ENCODE measurements around the gene OR4B1.

GRCh38 chr11:48168815-48169214, 47.8 kb upstream of the OR4B1 start:
- no peak for TF ChIP-seq CTCF (conservative IDR thresholded peaks at IDR 0.05; ENCODE audit: low read depth in 2 of 2)
- no peak for TF ChIP-seq POLR2AphosphoS5 (IDR thresholded peaks at IDR 0.05; ENCODE audit: low read depth)
- no peak for TF ChIP-seq EZH2 (IDR thresholded peaks at IDR 0.05; ENCODE audit: low read depth, unreplicated experiment)
- TF ChIP-seq, protein P1, sequence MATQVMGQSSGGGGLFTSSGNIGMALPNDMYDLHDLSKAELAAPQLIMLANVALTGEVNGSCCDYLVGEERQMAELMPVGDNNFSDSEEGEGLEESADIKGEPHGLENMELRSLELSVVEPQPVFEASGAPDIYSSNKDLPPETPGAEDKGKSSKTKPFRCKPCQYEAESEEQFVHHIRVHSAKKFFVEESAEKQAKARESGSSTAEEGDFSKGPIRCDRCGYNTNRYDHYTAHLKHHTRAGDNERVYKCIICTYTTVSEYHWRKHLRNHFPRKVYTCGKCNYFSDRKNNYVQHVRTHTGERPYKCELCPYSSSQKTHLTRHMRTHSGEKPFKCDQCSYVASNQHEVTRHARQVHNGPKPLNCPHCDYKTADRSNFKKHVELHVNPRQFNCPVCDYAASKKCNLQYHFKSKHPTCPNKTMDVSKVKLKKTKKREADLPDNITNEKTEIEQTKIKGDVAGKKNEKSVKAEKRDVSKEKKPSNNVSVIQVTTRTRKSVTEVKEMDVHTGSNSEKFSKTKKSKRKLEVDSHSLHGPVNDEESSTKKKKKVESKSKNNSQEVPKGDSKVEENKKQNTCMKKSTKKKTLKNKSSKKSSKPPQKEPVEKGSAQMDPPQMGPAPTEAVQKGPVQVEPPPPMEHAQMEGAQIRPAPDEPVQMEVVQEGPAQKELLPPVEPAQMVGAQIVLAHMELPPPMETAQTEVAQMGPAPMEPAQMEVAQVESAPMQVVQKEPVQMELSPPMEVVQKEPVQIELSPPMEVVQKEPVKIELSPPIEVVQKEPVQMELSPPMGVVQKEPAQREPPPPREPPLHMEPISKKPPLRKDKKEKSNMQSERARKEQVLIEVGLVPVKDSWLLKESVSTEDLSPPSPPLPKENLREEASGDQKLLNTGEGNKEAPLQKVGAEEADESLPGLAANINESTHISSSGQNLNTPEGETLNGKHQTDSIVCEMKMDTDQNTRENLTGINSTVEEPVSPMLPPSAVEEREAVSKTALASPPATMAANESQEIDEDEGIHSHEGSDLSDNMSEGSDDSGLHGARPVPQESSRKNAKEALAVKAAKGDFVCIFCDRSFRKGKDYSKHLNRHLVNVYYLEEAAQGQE (IDR thresholded peaks at IDR 0.05; ENCODE audit: unreplicated experiment), result no peak
- TF ChIP-seq CREB1 (CRISPR knock-in tag; IDR thresholded peaks at IDR 0.05; ENCODE audit: low read depth), result no peak
